H9 (cell line): ENCODE results near the gene CDC42EP4. TPM values are rescaled to one million over a fixed set of nuclear protein-coding genes. Genes with fewer than 3 reads are reported as not detected.

Experiments used
- DNase-seq: peaks from one replicate; pipeline ENCODE4 v3.0.0-alpha.2; 2017
- H2AFZ ChIP-seq: one replicate; pipeline ENCODE4 v1.6.1; 2013; ENCODE audit warnings: mild to moderate bottlenecking, low read length, control low read depth, moderate library complexity
- H2AK5ac ChIP-seq: 2 replicates; pipeline ENCODE4 v1.6.1; 2013; ENCODE audit warnings: low read length, control low read depth, mixed read lengths; ENCODE audit not compliant: insufficient read length
- H2BK120ac ChIP-seq: one replicate; pipeline ENCODE4 v1.6.1; 2013; ENCODE audit warnings: low read depth, mild to moderate bottlenecking, low read length, control low read depth, inconsistent platforms; ENCODE audit not compliant: poor library complexity, severe bottlenecking
- H2BK12ac ChIP-seq: 2 replicates; pipeline ENCODE4 v1.6.1; 2013; ENCODE audit warnings: low read length, control low read depth, mixed read lengths, low read depth; ENCODE audit not compliant: insufficient read length
- H2BK15ac ChIP-seq: 2 replicates; pipeline ENCODE4 v1.6.1; 2013; ENCODE audit warnings: low read depth, low read length, control low read depth
- H2BK20ac ChIP-seq: one replicate; pipeline ENCODE4 v1.6.1; 2013; ENCODE audit warnings: low read depth, mild to moderate bottlenecking, low read length, control low read depth, inconsistent platforms; ENCODE audit not compliant: poor library complexity, severe bottlenecking
- H2BK5ac ChIP-seq: 2 replicates; pipeline ENCODE4 v1.6.1; 2013; ENCODE audit warnings: low read length, control low read depth, mixed read lengths; ENCODE audit not compliant: insufficient read length
- H3K14ac ChIP-seq: 2 replicates; pipeline ENCODE4 v1.6.1; 2013; ENCODE audit warnings: low read length, control low read depth; ENCODE audit not compliant: insufficient read depth
- H3K18ac ChIP-seq: 2 replicates; pipeline ENCODE4 v1.6.1; 2013; ENCODE audit warnings: low read depth, mild to moderate bottlenecking, mixed read lengths, low read length, control low read depth; ENCODE audit not compliant: insufficient read length
- H3K23ac ChIP-seq: 2 replicates; pipeline ENCODE4 v1.6.1; 2013; ENCODE audit warnings: low read length, control low read depth, mixed read lengths, low read depth; ENCODE audit not compliant: insufficient read length
- H3K23me2 ChIP-seq: 2 replicates; pipeline ENCODE4 v1.6.1; 2013; ENCODE audit warnings: low read depth, mild to moderate bottlenecking, mixed read lengths, low read length, control low read depth; ENCODE audit not compliant: insufficient read length, poor library complexity, severe bottlenecking
- H3K27ac ChIP-seq: 2 replicates; pipeline ENCODE4 v1.5.1; 2013; ENCODE audit warnings: low read length, control low read depth, mixed read lengths, low read depth; ENCODE audit not compliant: insufficient read length
- H3K27me3 ChIP-seq: 2 replicates; pipeline ENCODE4 v1.6.1; 2013; ENCODE audit warnings: low read length, control low read depth, inconsistent platforms; ENCODE audit not compliant: insufficient read depth
- H3K4ac ChIP-seq: 2 replicates; pipeline ENCODE4 v1.6.1; 2013; ENCODE audit warnings: low read depth, mild to moderate bottlenecking, control low read depth, inconsistent platforms, low read length, moderate library complexity
- H3K4me1 ChIP-seq: 2 replicates; pipeline ENCODE4 v1.6.1; 2013; ENCODE audit warnings: low read length, control low read depth, inconsistent platforms; ENCODE audit not compliant: insufficient read depth
- H3K4me2 ChIP-seq: 2 replicates; pipeline ENCODE4 v1.6.1; 2013; ENCODE audit warnings: low read length, control low read depth, mixed read lengths; ENCODE audit not compliant: insufficient read length, insufficient read depth
- H3K56ac ChIP-seq: 2 replicates; pipeline ENCODE4 v1.6.1; 2013; ENCODE audit warnings: low read depth, mild to moderate bottlenecking, mixed read lengths, low read length, control low read depth; ENCODE audit not compliant: insufficient read length
- H3K79me1 ChIP-seq: 2 replicates; pipeline ENCODE4 v1.6.1; 2013; ENCODE audit warnings: low read depth, mild to moderate bottlenecking, moderate library complexity, low read length, control low read depth, inconsistent platforms; ENCODE audit not compliant: insufficient read depth, poor library complexity, severe bottlenecking
- H3K79me2 ChIP-seq: 2 replicates; pipeline ENCODE4 v1.6.1; 2013; ENCODE audit warnings: low read length, control low read depth, inconsistent platforms; ENCODE audit not compliant: insufficient read depth
- H3K9ac ChIP-seq: 2 replicates; pipeline ENCODE4 v1.6.1; 2013; ENCODE audit warnings: low read length, control low read depth, mixed read lengths; ENCODE audit not compliant: insufficient read length; ENCODE audit errors: extremely low read depth
- H3K9me3 ChIP-seq: one replicate; pipeline ENCODE4 v1.6.1; 2013; ENCODE audit warnings: low read depth, low read length, inconsistent platforms; ENCODE audit not compliant: control insufficient read depth
- H3T11ph ChIP-seq: one replicate; pipeline ENCODE4 v1.6.1; 2013; ENCODE audit warnings: mild to moderate bottlenecking, low read length, control low read depth, inconsistent platforms
- H4K20me1 ChIP-seq: one replicate; pipeline ENCODE4 v1.6.1; 2013; ENCODE audit not compliant: control insufficient read depth, insufficient read length, insufficient read depth
- H4K5ac ChIP-seq: 2 replicates; pipeline ENCODE4 v1.6.1; 2013; ENCODE audit warnings: low read depth, mild to moderate bottlenecking, mixed read lengths, low read length, control low read depth; ENCODE audit not compliant: insufficient read length
- H4K8ac ChIP-seq: replicated peaks from 2 replicates; pipeline ENCODE4 v1.6.1; 2013; ENCODE audit warnings: low read length, control low read depth, mixed read lengths, low read depth; ENCODE audit not compliant: insufficient read length
- H4K91ac ChIP-seq: 2 replicates; pipeline ENCODE4 v1.6.1; 2013; ENCODE audit warnings: low read depth, mild to moderate bottlenecking, moderate library complexity, mixed read lengths, low read length, control low read depth; ENCODE audit not compliant: insufficient read length
- H3K27ac Mint-ChIP-seq, 3 experiments: 2 replicates in 2 of 3; 3 replicates in 1 of 3; pipeline ENCODE4 v1.8.0; 2020 to 2021; ENCODE audit warnings: mixed read lengths in 3 of 3, mild to moderate bottlenecking in 1 of 3, moderate library complexity in 1 of 3
- H3K27me3 Mint-ChIP-seq: 2 replicates; pipeline ENCODE4 v1.8.0; 2021; ENCODE audit warnings: low read depth, mild to moderate bottlenecking, moderate library complexity, mixed read lengths
- H3K36me3 Mint-ChIP-seq, 3 experiments: 2 replicates in 2 of 3; 3 replicates in 1 of 3; pipeline ENCODE4 v1.8.0; 2020 to 2021; ENCODE audit warnings: low read depth in 3 of 3, mixed read lengths in 3 of 3; ENCODE audit not compliant: insufficient read depth in 1 of 3
- H3K4me1 Mint-ChIP-seq, 2 experiments: 2 replicates each; pipeline ENCODE4 v1.8.0; 2020; ENCODE audit warnings: mixed read lengths in 2 of 2
- H3K4me3 Mint-ChIP-seq, 2 experiments: 2 replicates in 1 of 2; 3 replicates in 1 of 2; pipeline ENCODE4 v1.8.0; 2020 to 2021; ENCODE audit warnings: mild to moderate bottlenecking in 2 of 2, mixed read lengths in 2 of 2, moderate library complexity in 1 of 2
- H3K9me3 Mint-ChIP-seq, 2 experiments: 2 replicates in 1 of 2; 3 replicates in 1 of 2; pipeline ENCODE4 v1.8.0; 2020; ENCODE audit warnings: mild to moderate bottlenecking in 2 of 2, mixed read lengths in 2 of 2, moderate library complexity in 1 of 2
- CTCF ChIP-seq: fragments of 200-600 bp; sonication (generic); conservative IDR thresholded peaks from 3 replicates; pipeline ENCODE4 v1.8.0; 2021; ENCODE audit warnings: antibody characterized with exemption, mild to moderate bottlenecking
- WGBS: extraction: QIAGEN DNeasy Blood & Tissue Kit; methylation state at CpG from one replicate; pipeline ENCODE4 v1.1.7; 2013; ENCODE audit warnings: missing lambda C conversion rate, low lambda C conversion rate, mixed read lengths; ENCODE audit not compliant: insufficient read length; ENCODE audit errors: extremely low coverage; 5-methylcytosine and 5-hydroxymethylcytosine counted together
- total RNA-seq: library from RNA; stranded (reverse); gene quantifications from 2 replicates; pipeline ENCODE4 v1.2.1, GENCODE V29; 2021

Gene CDC42EP4
- total RNA-seq, 1 experiment from 2014 or later, result 27.1 TPM

GRCh38 chr17:73291260-73291801 is 20.5 kb downstream of the CDC42EP4 start:
- Histone ChIP-seq H3K4ac (no peak overlapping the region), H2BK15ac (no peak overlapping the region), H2AFZ (no peak overlapping the region), H4K8ac (no peak overlapping the region), H3K23me2 (no peaks in the 10 kb centered on the region), H3K9me3 (no peaks in the 10 kb centered on the region), H2BK20ac (no peak overlapping the region), H3K27me3 (no peaks in the 10 kb centered on the region), H3K4me1 (no peaks in the 10 kb centered on the region), H2BK120ac (no peak overlapping the region), H3K27ac (no peak overlapping the region), H4K91ac (no peak overlapping the region), H3T11ph (no peak overlapping the region), H3K56ac (no peak overlapping the region), H4K5ac (no peak overlapping the region), H3K18ac (no peak overlapping the region), H2BK12ac (no peak overlapping the region), H3K4me2 (no peak overlapping the region), H3K14ac (no peak overlapping the region; the same call in 1 of the 2 replicates), H2BK5ac (no peak overlapping the region), H3K79me1 (no peaks in the 10 kb centered on the region), H3K23ac (no peak overlapping the region), H4K20me1 (no peaks in the 10 kb centered on the region), H3K9ac (no peak overlapping the region), H2AK5ac (no peak overlapping the region), H3K79me2 (no peaks in the 10 kb centered on the region)
- TF ChIP-seq CTCF, result no peak
- H3K36me3 Mint-ChIP-seq, result peaks cover 0 to 2% (median 2%) of the 10 kb centered on the region in 3 experiments; a peak in 6 of 7 replicates
- no CpG with 5 or more reads among the region's 8 CpGs for WGBS
- no peaks in the 10 kb centered on the region for H3K27me3 Mint-ChIP-seq
- DNase-seq, result peak; percentile 25
- no peak overlapping the region for H3K4me3 Mint-ChIP-seq
- no peaks in the 10 kb centered on the region for H3K9me3 Mint-ChIP-seq
- peak overlapping the region in 2 of 3 experiments; percentile 54 to 82; a peak in 2 of 7 replicates for H3K27ac Mint-ChIP-seq
- H3K4me1 Mint-ChIP-seq, result peaks cover 26 to 33% of the 10 kb centered on the region in 2 experiments
